Midbrain (tissue), 1 donor: ENCODE data around the gene KIAA1614.
A peak's percentile ranks its signal among the peaks of the same experiment; 100 is the strongest.

ENCODE experiments used
- DNase-seq: peaks from one replicate; lab custom pipeline; 2025; lab: John Stamatoyannopoulos, UW

The KIAA1614 gene

DNA sequence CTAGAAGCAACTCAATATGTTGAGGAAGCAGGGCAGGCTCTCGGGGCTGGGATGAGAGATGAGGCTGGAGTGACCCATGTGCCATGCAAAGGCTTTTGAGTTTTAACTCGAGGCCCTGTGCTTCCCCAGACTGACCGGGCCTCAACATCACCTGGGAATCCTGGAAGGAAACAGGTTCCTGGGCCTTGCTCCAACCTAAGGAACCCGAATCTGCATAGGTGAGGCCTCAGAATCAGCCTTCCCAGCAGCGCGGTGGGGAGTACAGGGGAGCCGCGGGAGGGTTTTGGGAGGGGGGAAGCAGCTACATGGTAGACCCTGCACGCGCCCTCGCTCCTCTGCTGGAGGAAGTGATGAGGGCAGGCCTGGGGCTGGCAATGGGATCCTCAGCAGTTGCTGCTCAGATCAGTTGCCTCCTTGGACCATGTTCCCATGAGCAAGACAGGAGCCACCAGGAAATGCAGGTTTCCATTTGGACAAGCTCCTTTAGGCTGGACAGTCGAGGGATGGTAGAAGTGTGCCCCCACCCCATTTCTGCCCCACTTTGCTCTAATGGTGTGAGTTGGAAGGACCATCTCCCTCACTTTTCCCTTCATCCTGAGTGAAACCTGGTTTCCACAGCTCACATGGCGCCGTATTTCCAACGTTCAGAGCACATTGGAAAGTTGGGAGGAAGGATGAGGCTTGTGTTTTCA is 4.5 kb upstream of the KIAA1614 start:
- DNase-seq, result no peak

DNA sequence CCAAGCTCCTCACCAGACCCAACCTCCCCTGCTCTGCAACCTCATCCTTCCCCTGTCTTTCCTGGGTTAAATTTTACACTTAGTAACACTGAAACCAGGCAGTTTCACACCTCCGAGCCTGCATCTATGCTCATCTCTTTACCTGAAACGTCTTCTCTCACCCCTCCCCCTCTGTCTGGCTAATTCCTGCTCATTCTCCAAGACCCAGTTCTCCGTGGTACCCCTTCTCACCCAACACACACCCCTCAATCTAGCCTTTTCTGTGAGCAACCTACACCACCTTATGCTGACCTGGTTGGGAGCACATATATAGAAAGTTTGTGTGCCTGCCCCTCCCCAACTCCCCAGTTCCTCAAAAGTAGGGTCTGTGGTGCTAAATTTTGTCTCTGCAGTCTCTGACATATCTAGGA is 3.7 kb upstream of the KIAA1614 start:
- no peak for DNase-seq

DNA sequence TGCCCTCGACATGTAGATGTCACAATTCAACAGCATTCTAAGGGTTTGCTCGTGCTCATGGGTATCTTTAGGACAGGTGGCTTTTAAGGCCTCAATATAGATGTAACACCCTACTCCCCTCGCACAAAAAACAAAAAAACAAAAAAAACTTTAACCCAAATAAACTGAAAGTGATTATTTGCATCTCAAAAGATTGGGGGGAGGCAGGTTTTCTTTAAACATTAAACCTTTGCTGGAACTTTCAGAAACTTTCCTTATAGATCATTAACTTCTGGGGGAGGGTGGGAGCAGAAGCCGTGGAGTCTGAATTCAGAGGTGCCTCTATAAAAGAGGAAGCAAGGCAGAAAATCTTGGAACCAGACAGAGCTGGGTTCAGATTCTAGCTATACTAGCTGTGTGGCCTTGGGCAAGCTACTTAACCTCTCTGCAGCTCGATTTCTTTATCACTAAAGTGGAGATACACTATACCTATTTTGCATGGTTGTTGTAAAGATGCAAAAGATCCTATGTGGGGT is 3.2 kb upstream of the KIAA1614 start:
- no peak for DNase-seq

DNA sequence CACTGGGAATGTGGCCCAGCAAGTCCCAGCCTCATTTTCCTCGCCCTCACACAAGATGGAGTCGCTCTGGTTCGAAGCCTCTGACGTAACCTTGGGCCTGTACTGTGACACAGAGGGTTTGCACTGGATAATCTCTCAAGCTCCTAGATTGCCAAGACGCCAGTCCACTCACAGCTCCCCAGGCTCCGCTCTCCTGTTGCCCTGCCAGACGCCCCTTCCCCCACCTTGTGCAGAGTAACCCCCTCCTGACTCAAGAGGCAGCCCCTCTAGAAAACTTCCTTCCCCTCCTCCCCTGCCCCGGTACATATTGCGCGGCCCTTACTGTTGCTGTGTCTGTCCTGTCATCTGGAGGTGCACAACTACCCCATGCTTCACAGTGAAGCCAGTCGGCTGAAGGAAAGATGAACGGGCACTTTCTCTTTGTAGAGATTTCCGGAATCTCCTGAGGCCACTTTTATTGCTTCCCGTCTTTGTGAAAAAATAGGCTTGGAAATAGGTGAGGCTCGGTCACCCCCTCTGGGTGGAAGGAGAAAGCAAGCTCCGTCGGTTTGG is 981 bp upstream of the KIAA1614 start:
- DNase-seq, result no peak

DNA sequence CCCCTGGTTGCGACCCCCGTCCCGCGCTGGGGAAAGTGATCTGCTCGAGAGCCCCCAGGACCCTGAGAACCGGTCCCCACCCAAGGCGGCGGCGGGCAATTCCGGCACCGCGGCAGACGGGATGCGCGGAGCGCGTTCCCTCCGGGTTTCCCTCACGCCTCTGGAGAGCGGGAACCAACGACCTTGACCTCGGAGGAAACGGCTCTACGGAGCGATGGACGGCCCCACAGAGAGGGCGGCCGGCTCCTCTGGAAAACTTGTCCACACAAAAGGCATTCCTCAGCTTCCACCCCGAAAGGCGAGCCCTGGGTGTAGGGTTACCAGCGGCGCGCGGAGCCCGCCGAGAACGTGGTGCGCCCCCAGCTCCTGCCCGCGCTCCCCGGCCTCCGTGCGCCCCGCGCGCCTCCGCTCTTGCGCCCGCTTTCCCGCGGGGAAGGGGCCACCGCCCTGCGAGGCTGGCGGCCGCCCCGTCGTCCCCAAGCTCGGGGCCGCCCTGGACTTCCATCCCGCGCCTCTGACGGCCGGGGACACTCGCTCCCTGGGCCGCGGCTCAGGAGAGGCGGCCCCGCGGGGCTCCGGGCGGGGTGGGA is 391 bp upstream of the KIAA1614 start:
- no peak for DNase-seq

DNA sequence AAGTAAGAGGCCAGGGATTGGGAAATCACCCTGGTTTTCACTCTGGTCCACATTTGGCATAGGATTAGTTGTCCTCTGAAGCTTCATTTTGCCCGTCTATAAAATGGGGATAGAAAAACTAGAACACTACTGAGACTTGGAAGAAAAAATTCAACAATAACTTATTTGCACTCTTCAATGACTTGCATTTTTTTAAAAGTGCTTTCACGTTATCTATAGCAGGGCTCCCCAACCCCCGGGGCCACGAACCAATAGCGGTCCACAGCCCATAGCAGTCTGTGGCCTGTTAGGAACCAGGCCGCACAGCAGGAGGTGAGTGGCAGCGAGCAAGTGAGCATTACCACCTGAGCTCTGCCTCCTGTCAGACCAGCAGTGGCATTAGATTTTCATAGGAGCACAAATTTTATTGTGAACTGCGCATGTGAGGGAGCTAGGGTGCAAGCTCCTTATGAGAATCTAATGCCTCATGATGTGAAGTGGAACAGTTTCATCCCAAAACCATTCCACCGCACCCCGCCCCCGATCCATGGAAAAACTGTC is 2.8 kb downstream of the KIAA1614 start:
- no peak for DNase-seq

DNA sequence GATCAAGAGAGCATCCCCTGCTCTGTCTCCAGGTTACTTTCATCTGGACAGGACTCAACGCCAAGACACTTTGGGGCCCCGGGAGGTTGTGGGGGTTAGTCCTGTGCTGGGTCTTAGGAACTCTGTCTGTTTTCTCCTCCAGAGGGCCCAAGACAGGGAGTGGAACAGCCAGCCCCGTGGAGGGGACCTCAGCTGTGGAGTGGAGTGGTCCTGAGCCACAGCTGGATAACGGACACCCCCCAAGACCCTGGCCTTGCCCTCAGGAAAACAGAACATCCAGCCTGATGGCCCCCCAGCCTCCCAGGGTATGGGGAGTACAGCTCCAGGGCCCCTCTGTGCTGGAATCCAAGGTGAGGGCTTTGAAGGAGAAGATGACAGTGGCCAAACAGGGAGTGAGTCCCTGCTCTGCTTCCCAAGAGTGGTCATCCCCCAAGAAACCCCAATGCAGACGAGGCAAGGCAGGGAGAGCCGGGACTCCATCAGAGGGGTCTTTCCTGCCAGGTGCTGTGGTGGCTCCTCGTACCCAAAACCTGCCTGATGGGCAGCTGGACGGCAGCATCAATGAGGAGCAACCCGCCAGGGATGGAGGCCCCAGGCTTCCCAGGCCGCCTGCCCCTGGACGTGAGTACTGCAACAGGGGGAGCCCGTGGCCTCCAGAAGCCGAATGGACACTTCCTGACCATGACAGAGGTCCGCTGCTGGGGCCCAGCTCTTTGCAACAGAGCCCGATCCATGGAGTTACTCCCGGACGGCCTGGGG is 3.5 kb downstream of the KIAA1614 start:
- no peak for DNase-seq

DNA sequence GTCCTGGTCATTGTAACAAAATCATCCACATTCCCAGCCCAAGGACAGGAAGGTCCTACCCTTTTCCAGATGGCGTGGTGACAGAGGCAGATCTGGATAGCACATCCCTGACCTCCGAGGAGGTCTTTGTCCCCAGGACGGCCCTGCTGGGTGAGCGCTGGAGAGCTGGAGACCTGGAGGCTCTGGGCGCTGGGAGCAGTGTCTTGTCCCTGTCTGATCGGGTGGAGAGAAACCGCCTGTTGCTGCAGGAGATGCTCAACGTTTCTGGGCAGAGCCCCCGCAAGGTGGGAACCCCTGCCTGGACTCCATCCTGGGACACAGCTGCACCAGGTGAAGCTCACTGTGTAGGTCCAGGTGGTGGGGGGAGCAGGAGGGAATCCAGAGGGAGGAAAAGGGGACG is 4.1 kb downstream of the KIAA1614 start:
- no peak for DNase-seq

DNA sequence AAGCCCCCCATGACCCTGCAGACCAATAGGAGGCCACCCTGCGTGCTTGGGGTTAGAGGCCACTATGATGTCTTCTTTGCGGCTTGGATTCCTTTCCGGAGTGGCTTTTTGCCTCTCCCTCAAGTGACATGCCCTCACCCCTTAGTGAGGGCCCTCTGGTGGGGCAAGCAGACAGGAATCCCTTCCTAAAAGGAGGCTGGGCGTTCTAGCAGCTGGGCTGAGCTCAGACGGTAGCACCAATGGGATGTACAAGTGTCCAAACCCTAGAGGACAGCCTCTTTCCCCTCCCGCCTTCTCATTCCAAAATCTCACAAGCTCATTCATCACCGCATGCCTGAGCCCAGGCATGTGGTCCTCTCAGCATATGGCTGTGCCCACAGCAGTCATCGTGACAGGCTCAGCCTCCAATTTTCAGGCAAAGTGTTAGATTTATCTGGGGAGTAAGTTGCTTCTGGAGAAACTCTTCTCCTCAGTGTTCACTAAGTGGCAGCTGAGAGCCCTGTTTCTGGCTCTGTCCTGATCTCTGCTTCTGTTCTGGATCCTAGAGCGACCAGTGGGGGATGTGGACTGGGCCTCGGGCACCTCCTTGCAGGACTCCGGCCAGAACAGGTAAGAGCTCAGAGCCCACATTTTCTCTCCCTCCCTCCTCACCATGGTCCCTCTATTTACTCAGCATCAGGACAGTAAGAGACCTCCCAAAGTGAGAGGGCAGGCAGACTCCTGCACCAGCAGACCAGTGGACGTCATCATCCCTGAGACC is 4.8 kb downstream of the KIAA1614 start:
- DNase-seq, result no peak

DNA sequence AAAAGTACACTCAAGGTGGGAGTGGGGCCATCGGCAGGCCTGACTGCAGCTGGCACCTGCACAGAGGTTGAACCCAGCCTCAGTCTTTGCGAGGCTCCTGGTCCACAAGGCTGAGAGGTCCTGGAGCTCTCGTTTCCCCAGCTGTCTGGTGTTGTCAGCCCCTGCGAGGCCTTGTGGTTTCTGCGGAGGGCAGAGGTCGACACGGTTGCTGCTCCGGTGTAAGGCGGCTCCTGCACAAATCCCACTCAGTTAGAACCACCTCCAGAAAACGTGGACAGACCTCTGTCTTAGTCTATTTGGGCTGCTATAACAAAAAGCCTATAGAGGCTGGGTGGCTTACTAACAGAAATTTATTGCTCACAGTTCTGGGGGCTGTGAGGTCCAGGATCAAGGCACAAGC is 5.8 kb downstream of the KIAA1614 start:
- no peak for DNase-seq

DNA sequence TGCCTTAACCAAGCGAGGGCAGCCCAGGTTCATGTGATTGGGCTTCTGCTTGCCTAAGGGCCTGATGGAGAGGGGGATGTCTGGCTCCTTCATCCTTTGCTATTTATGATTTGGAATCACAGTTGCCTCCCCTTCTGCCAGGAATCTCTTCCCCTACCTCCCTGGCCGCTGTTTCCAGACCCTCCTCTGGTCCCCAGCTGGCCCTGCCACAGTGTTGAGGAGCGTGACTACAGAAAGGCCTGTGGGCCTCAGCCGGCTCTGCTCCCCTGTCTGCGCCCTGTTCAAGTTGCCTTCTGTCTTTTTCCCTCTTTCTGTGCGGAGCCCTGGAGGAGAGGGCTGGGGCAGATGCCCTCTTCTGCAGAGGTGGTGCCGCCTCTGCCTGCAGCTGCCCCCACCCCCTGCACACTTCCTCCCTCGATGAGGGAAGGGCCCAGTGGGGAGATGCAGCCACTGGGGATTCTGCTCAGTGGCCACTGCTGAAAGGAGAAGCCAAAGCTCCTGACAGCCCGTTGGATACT is 6.5 kb downstream of the KIAA1614 start:
- DNase-seq, result no peak

DNA sequence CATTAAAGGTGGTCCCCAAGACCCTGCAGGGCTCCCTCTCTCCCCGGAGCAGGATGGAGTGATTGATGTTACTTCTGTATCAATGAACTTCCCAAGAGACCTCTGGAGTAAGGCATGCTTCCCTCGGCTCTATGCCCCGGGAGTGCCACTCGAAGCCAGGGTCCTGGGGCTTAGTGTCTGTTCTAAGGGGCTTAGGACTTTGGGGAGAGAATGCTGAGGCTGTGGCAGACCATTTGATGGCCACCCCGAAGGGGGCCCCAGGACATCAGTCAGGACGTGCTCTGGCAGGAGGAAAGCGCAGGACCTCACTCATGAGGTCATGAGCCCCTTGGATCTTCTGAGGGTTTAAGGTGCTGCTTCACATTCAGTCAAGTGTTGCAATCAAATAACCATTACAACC is 7.5 kb downstream of the KIAA1614 start:
- no peak for DNase-seq

DNA sequence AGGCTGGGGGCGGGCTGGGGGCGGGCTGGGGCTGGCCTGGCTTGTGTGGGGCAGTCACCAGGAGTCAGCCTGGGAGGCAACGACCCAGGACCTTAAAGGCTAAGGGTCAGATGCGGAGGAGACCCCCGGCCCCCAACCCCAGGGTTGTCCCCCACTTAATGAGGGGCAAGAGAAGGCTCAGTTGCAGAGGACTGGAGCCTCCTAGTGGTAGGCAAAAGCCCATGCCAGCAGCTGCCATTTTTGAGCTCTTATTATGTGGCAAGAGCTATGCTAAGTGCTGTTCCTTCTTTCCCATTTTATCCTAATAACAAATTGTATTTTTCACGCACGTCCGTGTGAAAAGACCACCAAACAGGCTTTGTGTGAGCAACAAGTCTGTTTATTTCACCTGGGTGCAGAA is 8.0 kb downstream of the KIAA1614 start:
- no peak for DNase-seq

DNA sequence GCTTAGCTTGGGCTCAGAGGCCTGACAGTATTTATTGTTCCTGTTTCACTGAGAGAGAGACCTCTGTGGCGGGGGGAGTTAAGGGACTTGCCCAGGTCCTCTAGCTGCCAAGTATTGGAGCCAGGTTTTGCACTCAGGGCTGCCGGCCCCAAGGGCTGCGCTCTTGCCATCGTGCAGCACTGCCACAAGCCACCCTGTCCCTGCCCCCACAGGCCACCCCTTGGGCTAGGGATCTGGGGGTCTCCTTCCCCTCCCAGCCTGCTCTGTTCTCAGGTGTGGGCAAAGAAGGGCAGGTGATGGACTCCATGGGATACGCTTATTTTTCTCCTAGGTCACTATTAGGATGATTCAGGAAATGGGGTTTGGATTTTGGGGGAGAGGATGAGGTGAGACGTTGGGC is 8.7 kb downstream of the KIAA1614 start:
- DNase-seq, result no peak

DNA sequence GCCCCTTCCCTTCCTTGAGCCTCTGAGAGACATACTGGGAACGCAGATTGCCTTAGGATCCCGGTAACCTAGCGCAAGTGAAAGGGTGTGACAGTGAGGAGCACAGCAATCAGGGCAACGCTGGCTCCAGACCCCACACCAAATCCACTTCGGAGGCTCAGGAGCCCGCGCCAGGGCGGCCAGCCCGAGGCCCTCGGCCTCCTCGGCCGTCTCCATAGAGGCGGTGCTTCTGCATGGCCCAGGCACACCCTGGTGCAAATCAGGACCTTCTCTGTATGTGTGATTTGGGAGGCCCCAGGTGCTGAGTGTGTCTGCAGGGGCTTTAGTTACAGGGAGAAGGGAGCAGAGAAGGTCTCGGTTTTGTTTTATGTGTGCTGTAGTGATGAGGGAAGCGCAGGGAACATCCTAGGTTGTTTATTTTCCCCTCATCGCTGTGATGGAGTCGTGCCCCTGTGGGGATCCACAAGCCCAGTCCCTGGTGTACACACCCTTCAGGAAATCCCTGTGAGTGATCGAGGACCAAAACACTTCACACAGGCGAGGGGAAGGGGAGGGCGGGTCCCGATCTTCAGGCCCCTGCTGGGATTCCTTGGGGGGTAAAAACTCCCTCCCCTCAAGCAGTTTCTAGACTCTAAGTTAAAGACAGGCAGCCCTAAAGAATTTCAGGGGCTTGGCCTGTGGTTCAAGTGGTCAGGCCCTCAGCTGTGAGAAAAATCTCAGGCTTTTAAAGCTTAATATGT is 9.4 kb downstream of the KIAA1614 start:
- DNase-seq, result no peak

DNA sequence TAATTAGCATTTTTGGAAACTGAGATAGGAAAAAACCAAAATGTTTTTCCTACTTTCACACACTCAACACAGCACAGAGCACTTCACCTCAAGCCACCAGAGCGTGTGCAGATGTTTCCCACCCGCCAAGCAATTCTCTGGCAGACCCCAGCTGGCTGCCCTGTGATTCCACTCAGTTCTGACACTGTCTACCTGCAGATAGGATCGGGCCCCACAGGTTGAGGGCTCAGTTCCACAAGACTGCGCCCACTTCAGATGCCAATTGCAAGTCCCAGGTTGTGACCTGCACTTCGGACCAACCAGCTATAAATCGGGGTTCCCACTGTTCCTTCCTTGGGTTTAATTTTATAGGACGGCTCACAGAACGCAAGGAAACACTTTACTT is 9.9 kb downstream of the KIAA1614 start:
- no peak for DNase-seq

DNA sequence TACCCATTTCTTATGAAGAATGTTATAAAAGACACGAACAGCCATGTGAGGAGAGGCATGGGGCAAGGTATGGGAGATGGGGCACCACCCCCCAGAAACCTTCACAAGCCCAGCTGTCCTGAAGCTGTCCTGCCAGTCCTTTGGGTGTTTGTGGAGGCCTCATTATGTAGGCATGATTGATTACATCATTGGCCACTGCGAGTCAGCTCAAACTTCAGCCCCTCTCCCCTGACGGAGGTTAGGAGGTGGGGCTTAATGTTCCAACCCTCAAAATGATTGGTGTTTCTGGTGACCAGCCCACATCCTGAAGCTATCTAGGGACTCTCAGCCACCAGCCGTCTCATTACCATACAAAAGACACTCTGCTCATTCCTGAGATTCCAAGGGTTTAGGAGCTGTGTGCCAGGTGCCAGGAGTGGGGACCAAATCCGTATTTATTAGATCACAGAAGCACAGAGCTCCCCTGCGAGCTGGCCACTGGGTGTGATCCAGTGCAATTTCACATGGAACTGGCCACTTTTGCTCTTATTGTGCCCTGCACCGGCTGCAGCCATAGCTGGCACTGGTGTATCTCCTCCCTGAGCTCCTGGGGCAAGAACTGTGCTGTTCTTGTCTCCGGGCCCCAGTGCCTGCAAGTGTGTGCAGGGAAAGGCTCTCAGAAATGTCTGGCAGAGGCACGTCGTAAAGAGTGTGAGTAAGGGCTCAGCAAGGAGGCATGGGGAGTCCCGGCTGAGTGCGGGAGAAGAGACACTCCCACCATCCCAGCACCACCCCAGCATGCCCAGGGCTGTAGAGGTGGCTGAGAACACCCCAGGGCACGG is 10.5 kb downstream of the KIAA1614 start:
- DNase-seq, result no peak

DNA sequence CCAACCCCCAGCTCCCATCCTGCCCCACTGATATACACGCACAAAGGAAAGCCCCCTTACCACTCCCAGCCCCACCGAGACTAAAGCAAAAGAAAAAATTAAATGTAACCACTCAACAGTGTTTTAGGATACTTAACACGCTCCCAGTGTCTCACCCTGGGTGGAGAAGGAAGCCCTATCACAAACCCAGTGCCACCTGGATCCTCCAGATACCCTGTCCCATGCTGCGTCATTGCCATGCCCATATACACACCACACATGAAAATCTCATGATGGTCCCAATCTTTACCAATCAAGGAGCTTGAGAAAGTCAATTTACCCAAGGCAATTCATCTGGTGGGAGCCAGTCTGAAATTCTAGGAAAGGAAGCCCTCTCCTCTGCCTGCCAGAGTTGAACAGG is 11.2 kb downstream of the KIAA1614 start:
- DNase-seq, result no peak

DNA sequence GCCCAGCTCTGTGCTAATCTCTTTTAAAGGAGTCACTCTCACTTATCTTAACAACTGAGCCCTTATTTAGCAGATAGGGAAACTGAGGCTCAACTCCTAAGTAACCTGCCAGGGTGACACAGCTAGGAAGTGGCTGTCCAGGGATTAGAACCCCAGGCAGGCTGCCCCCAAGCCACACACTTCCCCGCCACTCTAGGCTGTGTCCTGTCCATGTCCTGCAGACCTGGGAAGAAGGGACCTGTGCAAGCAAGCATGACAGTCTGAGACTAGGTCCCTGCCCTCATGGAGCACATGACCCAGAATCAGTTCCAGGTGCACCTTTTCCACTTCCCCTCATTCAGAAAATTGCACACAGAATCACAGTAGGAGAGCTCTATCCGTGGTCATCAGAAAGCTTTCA is 12.2 kb downstream of the KIAA1614 start:
- no peak for DNase-seq

DNA sequence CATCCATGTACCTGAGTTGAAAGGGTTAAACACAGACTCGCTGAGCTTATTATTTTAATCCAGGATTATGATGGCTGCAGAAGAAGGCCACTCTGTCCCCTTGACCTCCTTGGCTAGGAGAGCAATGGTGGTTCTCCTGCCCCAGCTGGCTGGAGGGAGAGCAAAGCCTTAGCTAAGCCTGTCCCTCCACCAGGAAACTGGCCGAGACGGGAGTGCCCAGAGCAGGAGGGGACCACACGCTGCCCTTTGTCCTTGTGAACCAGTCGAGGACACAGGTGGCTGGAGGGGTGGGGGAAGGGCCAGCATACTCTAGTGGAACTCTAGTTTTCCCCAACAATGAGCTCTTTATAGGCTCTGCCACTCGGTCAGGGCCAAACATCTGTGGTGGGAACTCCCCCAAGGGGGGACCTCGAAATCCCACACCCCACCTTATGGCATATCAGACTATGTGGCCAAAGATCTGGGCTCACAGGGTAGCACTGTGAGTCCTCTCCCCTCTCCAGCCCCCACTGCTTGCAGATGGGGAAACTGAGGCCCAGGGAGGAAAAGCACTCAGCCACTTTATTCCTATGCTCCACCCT is 12.9 kb downstream of the KIAA1614 start:
- DNase-seq, result peak; percentile 77
